Lung (tissue), 12 donors: ENCODE data around the gene MAST3. TPM values are rescaled to one million over a fixed set of nuclear protein-coding genes. Genes with fewer than 3 reads are reported as not detected.

Source experiments
- ATAC-seq: fragments of 200-7000 bp; cut with Tn5 transposase; one replicate; pipeline ENCODE4 v1.9.1; 2020; ENCODE audit warnings: moderate number of reproducible peaks; ENCODE audit not compliant: insufficient read depth, low FRiP score
- DNase-seq, 3 donors: peaks; one replicate each; pipeline ENCODE4 v3.0.0-alpha.2; 2013 to 2017
- H3K27ac ChIP-seq, 2 donors: one replicate each; pipeline ENCODE4 v1.5.1; 2013; ENCODE audit warnings: mild to moderate bottlenecking in 2 of 2, moderate library complexity in 2 of 2, control low read depth in 1 of 2, inconsistent platforms in 1 of 2, low read depth in 1 of 2, low read length in 1 of 2
- H3K27me3 ChIP-seq, 3 donors: one replicate each; pipeline ENCODE4 v1.5.1; 2013; ENCODE audit warnings: low read length in 2 of 3; ENCODE audit not compliant: control insufficient read depth in 3 of 3, insufficient read depth in 3 of 3
- H3K36me3 ChIP-seq, 4 donors: one replicate each; pipeline ENCODE4 v1.5.1; 2013; ENCODE audit warnings: low read length in 4 of 4, mild to moderate bottlenecking in 1 of 4, moderate library complexity in 1 of 4; ENCODE audit not compliant: control insufficient read depth in 4 of 4, insufficient read depth in 4 of 4
- H3K4me1 ChIP-seq, 5 donors: one replicate each; pipeline ENCODE4 v1.5.1; 2013; ENCODE audit warnings: low read length in 5 of 5, mild to moderate bottlenecking in 2 of 5, moderate library complexity in 1 of 5; ENCODE audit not compliant: control insufficient read depth in 5 of 5, insufficient read depth in 5 of 5
- H3K4me3 ChIP-seq: one replicate; pipeline ENCODE4 v1.5.1; 2013; ENCODE audit warnings: mild to moderate bottlenecking, control low read depth, moderate library complexity
- H3K9ac ChIP-seq, 2 donors: one replicate each; pipeline ENCODE4 v1.5.1; 2013; ENCODE audit warnings: low read length in 2 of 2, control low read depth in 1 of 2; ENCODE audit not compliant: insufficient read depth in 1 of 2
- H3K9me3 ChIP-seq, 4 donors: one replicate each; pipeline ENCODE4 v1.5.1; 2013; ENCODE audit warnings: low read length in 3 of 4, mild to moderate bottlenecking in 1 of 4, moderate library complexity in 1 of 4; ENCODE audit not compliant: control insufficient read depth in 4 of 4, insufficient read depth in 3 of 4
- CTCF ChIP-seq: IDR thresholded peaks from 2 replicates; pipeline ENCODE4 v1.5.1; 2012; ENCODE audit warnings: mild to moderate bottlenecking; ENCODE audit errors: control extremely low read depth, extremely low read depth
- WGBS, 2 donors: extraction: QIAGEN DNeasy Blood & Tissue Kit; methylation state at CpG; one replicate each; pipeline ENCODE4 v1.1.7; 2013; 5-methylcytosine and 5-hydroxymethylcytosine counted together
- polyA plus RNA-seq, 2 donors: library from polyadenylated mRNA; stranded (reverse); fragments of 200-250 nt; gene quantifications; one replicate each; pipeline ENCODE4 v1.2.1, GENCODE V29; 2013
- total RNA-seq, 2 donors: library from RNA; depleted of rRNA in 1 of 2; stranded (reverse); fragments of >200 nt in 1 of 2; gene quantifications; one replicate each; pipeline ENCODE4 v1.2.1, GENCODE V29; 2014 to 2021
- donor health status: control.
- donor health status: control.
- donor health status: Bipolar disorder and iron deficiency.
- donor health status: healthy.
- donor health status: DM: yes; HTN: yes; CAD: no.

Gene MAST3
- total and polyA plus RNA-seq, 4 donors, result 5.0 to 24.0 (median 9.3) TPM

- Histone ChIP-seq H3K4me3 (peak overlapping the region; percentile 40), H3K36me3 (peaks cover 0 to 20% (median 9%) of the 10 kb centered on the region in 4 donors), H3K9me3 (no peaks in the 10 kb centered on the region), H3K4me1 (peaks cover 0 to 28% (median 14%) of the 10 kb centered on the region in 5 donors), H3K27me3 (no peaks in the 10 kb centered on the region), H3K9ac (peak overlapping the region; percentile 81 to 94), H3K27ac (peak overlapping the region; percentile 95 to 96)
- peak; percentile 32 for TF ChIP-seq CTCF
- ATAC-seq (peak; percentile 73), DNase-seq (peak; percentile 98 to 99 (median 99))
- 0% methylated on average over 22 of the region's 22 CpGs for WGBS, 2 donors
These were observed 54.9 kb downstream of the MAST3 start for GRCh38 chr19:18152442-18152816.

- H3K4me1 ChIP-seq, result peaks cover 0 to 32% (median 16%) of the 10 kb centered on the region in 5 donors
- no peak for TF ChIP-seq CTCF
- 0 to 1% methylated on average over 69 to 86 of the region's 86 CpGs for WGBS, 2 donors
These were observed 55.4 kb downstream of the MAST3 start, which contains the start of gene PIK3R2 for GRCh38 chr19:18152817-18153555. Gene PIK3R2 (plus strand): TSS chr19:18153163. CDS start chr19:18155880, 2,717 bp downstream.

GRCh38 chr19:18153556-18154134 is 56.1 kb downstream of the MAST3 start:
- H3K9ac ChIP-seq, result peak overlapping the region; percentile 88 to 94
- H3K36me3 ChIP-seq, result peaks cover 0 to 20% (median 8%) of the 10 kb centered on the region in 4 donors
- peak overlapping the region; percentile 88 to 90 for H3K27ac ChIP-seq
- no peak for TF ChIP-seq CTCF
- WGBS, 2 donors, result 2% methylated on average over 29 to 38 of the region's 38 CpGs
- DNase-seq (no peak), ATAC-seq (no peak)
- H3K4me3 ChIP-seq, result peak overlapping the region; percentile 83
- H3K27me3 ChIP-seq, result no peaks in the 10 kb centered on the region
- H3K4me1 ChIP-seq, result peaks cover 0 to 32% (median 16%) of the 10 kb centered on the region in 5 donors
- no peaks in the 10 kb centered on the region for H3K9me3 ChIP-seq

More at GRCh38 chr19:18152817-18153555, 55.4 kb downstream of the MAST3 start, which contains the start of gene PIK3R2:
- peak; percentile 99 to 100 (median 100) for DNase-seq
- peaks cover 0 to 20% (median 8%) of the 10 kb centered on the region in 4 donors for H3K36me3 ChIP-seq
- no peaks in the 10 kb centered on the region for H3K27me3 ChIP-seq
- peak within 1 kb of the TSS; percentile 88 to 94 for H3K9ac ChIP-seq
- H3K27ac ChIP-seq, result peak within 1 kb of the TSS; percentile 95 to 96
- peak within 1 kb of the TSS; percentile 83 for H3K4me3 ChIP-seq
- H3K9me3 ChIP-seq, result no peaks in the 10 kb centered on the region
- ATAC-seq, result peak; percentile 91
